ENCODE measurements around the gene ZNF441. TPM values are rescaled to one million over a fixed set of nuclear protein-coding genes. Genes with fewer than 3 reads are reported as not detected.
"Not testable (repeated sequence)": the region's sequence is repeated elsewhere in the genome, so short reads cannot be mapped to it uniquely, and the experiment has no call there.

The ZNF441 gene
- total RNA-seq, 1 donor = 5.6 TPM

- no peak for TF ChIP-seq CTCF (IDR thresholded peaks at IDR 0.05; ENCODE audit: insufficient read depth, low read depth, low read length)
- peak overlapping the region; percentile 88 for H3K4me3 ChIP-seq (ENCODE audit: low read depth, low read length)
- DNase-seq (ENCODE audit: low read depth) = peak; percentile 53
These were observed 47.9 kb downstream of the ZNF441 start for GRCh38 chr19:11814700-11815035.

- TF ChIP-seq CTCF (IDR thresholded peaks at IDR 0.05; ENCODE audit: insufficient read depth, low read depth, low read length) = no peak
- DNase-seq (ENCODE audit: low read depth) = peak; percentile 3
- no peak overlapping the region for H3K4me3 ChIP-seq (ENCODE audit: low read depth, low read length)
These were observed 54.8 kb downstream of the ZNF441 start for GRCh38 chr19:11821474-11822109.

- not testable (repeated sequence) for DNase-seq (ENCODE audit: low read depth); H3K4me3 ChIP-seq (ENCODE audit: low read depth, low read length)
These were observed 62.4 kb downstream of the ZNF441 start for GRCh38 chr19:11828957-11829876.

GRCh38 chr19:11832253-11832912 is 65.6 kb downstream of the ZNF441 start:
- peak; percentile 3 for DNase-seq (ENCODE audit: low read depth)
- H3K4me3 ChIP-seq (ENCODE audit: low read depth, low read length) = no peak overlapping the region
- no peak for TF ChIP-seq CTCF (IDR thresholded peaks at IDR 0.05; ENCODE audit: insufficient read depth, low read depth, low read length)

- no peak for TF ChIP-seq CTCF (IDR thresholded peaks at IDR 0.05; ENCODE audit: insufficient read depth, low read depth, low read length)
- DNase-seq (ENCODE audit: low read depth) = no peak
- no peak overlapping the region for H3K4me3 ChIP-seq (ENCODE audit: low read depth, low read length)
These were observed 66.7 kb downstream of the ZNF441 start for GRCh38 chr19:11833541-11833940.

Other genes with a start within 250 kb of the ZNF441 start
- gene ECSIT, start 237.9 kb upstream of the ZNF441 start, total RNA-seq = 22.9 and 27.4 TPM in 2 replicates
- 61.3 and 148 TPM in 2 replicates for gene CNN1, start 228.1 kb upstream of the ZNF441 start, total RNA-seq
- 31.1 and 36.7 TPM in 2 replicates for gene ELOF1, start 207.8 kb upstream of the ZNF441 start, total RNA-seq
- 0.43 and 2.3 TPM in 2 replicates for gene ACP5, start 189.4 kb upstream of the ZNF441 start, total RNA-seq
- 16.8 and 19.0 TPM in 2 replicates for gene ZNF627, start 169.5 kb upstream of the ZNF441 start, total RNA-seq
- 5.2 and 5.6 TPM in 2 replicates for gene ZNF823, start 28.1 kb upstream of the ZNF441 start, total RNA-seq
- 1.3 and 2.2 TPM in 2 replicates for gene ZNF491, start 31.5 kb downstream of the ZNF441 start, total RNA-seq
- gene ZNF440, start 47.3 kb downstream of the ZNF441 start, total RNA-seq = 6.8 and 9.5 TPM in 2 replicates
- gene ZNF439, start 81.7 kb downstream of the ZNF441 start, total RNA-seq = 2.6 and 4.3 TPM in 2 replicates
- gene ZNF69, start 120.8 kb downstream of the ZNF441 start, total RNA-seq = 8.1 and 12.1 TPM in 2 replicates
- gene ZNF700, start 158.1 kb downstream of the ZNF441 start, total RNA-seq = 6.9 and 7.7 TPM in 2 replicates
- gene ZNF763, start 198.0 kb downstream of the ZNF441 start, total RNA-seq = 0.32 and 0.86 TPM in 2 replicates

Measured in fibroblast of villous mesenchyme (primary cell).